Testis (tissue), 3 donors: ENCODE data around the gene EEFSEC. TPM values are rescaled to one million over a fixed set of nuclear protein-coding genes. Genes with fewer than 3 reads are reported as not detected.

ENCODE experiments used
- DNase-seq: peaks from one replicate; pipeline ENCODE4 v3.0.0-alpha.2; 2019
- H3K27ac ChIP-seq, 2 donors: fragments of 200-600 bp; sonication (generic); one replicate each; pipeline ENCODE4 v1.5.1; 2019
- H3K27me3 ChIP-seq: fragments of 200-600 bp; sonication (generic); one replicate; pipeline ENCODE4 v1.5.1; 2019
- H3K36me3 ChIP-seq: fragments of 200-600 bp; sonication (generic); one replicate; pipeline ENCODE4 v1.5.1; 2017; ENCODE audit warnings: low read depth; ENCODE audit errors: missing control alignments
- H3K4me1 ChIP-seq: fragments of 200-600 bp; sonication (generic); one replicate; pipeline ENCODE4 v1.5.1; 2019
- H3K4me3 ChIP-seq, 2 donors: fragments of 200-600 bp; sonication (generic); one replicate each; pipeline ENCODE4 v1.5.1; 2017 to 2019
- H3K9me3 ChIP-seq: fragments of 200-600 bp; sonication (generic); one replicate; pipeline ENCODE4 v1.5.1; 2017
- CTCF ChIP-seq, 3 experiments: fragments of 450-650 bp in 2 of 3; fragments of 200-600 bp in 1 of 3; sonication (generic) in 1 of 3; IDR thresholded peaks; one replicate each; pipeline ENCODE4 v1.5.1; 2016 to 2019; ENCODE audit warnings: antibody characterized with exemption in 3 of 3, mild to moderate bottlenecking in 2 of 3, moderate library complexity in 1 of 3
- POLR2A ChIP-seq: fragments of 450-650 bp; IDR thresholded peaks from one replicate; pipeline ENCODE4 v1.6.1; 2017; ENCODE audit warnings: antibody characterized with exemption, mild to moderate bottlenecking, moderate library complexity
- WGBS, 2 donors: methylation state at CpG; one replicate each; pipeline ENCODE4 v1.1.5; 2018; 5-methylcytosine and 5-hydroxymethylcytosine counted together
- intact Hi-C: fragments of 100-400 bp; cut with DNase I; formaldehyde crosslinking; loops from one replicate; pipeline ENCODE4 v1.15.1; 2023; ENCODE audit warnings: low total_unique reads
- polyA plus RNA-seq: library from polyadenylated mRNA; stranded (reverse); fragments of 350-450 nt; fragmentation: Illumina TruSeq; extraction: RNeasy Lipid Tissue Mini Kit (QIAGEN cat#74804); gene quantifications from one replicate; pipeline ENCODE4 v1.2.3, GENCODE V29; 2014; ENCODE audit warnings: low read depth, low replicate concordance; ENCODE audit not compliant: insufficient read depth
- total RNA-seq, 2 donors: library from RNA; depleted of rRNA; stranded (reverse); fragments of >200 nt; gene quantifications; one replicate each; pipeline ENCODE4 v1.2.3, GENCODE V29; 2016

EEFSEC gene
- total and polyA plus RNA-seq, 3 donors from 2014 or later, result 35.4 to 40.3 (median 35.4) TPM

- 88 to 100% methylated on average over 1 to 2 of the region's 2 CpGs for WGBS, 2 donors
- DNase-seq, result no peak
- Histone ChIP-seq H3K36me3 (no peaks in the 10 kb centered on the region), H3K4me1 (peaks cover 11% of the 10 kb centered on the region), H3K9me3 (no peaks in the 10 kb centered on the region), H3K27ac (no peak overlapping the region), H3K27me3 (no peaks in the 10 kb centered on the region), H3K4me3 (no peak overlapping the region)
- no peak for TF ChIP-seq POLR2A
- no peak for TF ChIP-seq CTCF (IDR thresholded peaks at IDR 0.05)
- intact Hi-C loops, result no loop called here
These were observed 212.9 kb downstream of the EEFSEC start for GRCh38 chr3:128366136-128366535.

- WGBS, 2 donors, result 82 to 89% methylated on average over 5 of the region's 5 CpGs
- H3K4me1 ChIP-seq, result peaks cover 11% of the 10 kb centered on the region
- intact Hi-C loops, result no loop called here
- no peaks in the 10 kb centered on the region for H3K9me3 ChIP-seq
- TF ChIP-seq POLR2A (no peak), CTCF (IDR thresholded peaks at IDR 0.05) (no peak)
- no peak for DNase-seq
- H3K27ac ChIP-seq, result no peak overlapping the region
- no peaks in the 10 kb centered on the region for H3K36me3 ChIP-seq
- no peak overlapping the region for H3K4me3 ChIP-seq
- H3K27me3 ChIP-seq, result no peaks in the 10 kb centered on the region
These were observed 213.4 kb downstream of the EEFSEC start for GRCh38 chr3:128366652-128367051.

- peaks cover 11% of the 10 kb centered on the region for H3K4me1 ChIP-seq
- no peak overlapping the region for H3K4me3 ChIP-seq
- H3K27me3 ChIP-seq, result no peaks in the 10 kb centered on the region
- intact Hi-C loops, result no loop called here
- 85 to 96% methylated on average over 2 to 5 of the region's 5 CpGs for WGBS, 2 donors
- no peaks in the 10 kb centered on the region for H3K9me3 ChIP-seq
- H3K36me3 ChIP-seq, result no peaks in the 10 kb centered on the region
- H3K27ac ChIP-seq, result no peak overlapping the region
- DNase-seq, result no peak
- TF ChIP-seq POLR2A (no peak), CTCF (IDR thresholded peaks at IDR 0.05) (no peak)
These were observed 213.9 kb downstream of the EEFSEC start for GRCh38 chr3:128367221-128367620.

- H3K9me3 ChIP-seq, result no peaks in the 10 kb centered on the region
- H3K27ac ChIP-seq, result no peak overlapping the region
- no peaks in the 10 kb centered on the region for H3K36me3 ChIP-seq
- TF ChIP-seq CTCF (IDR thresholded peaks at IDR 0.05), result no peak
- TF ChIP-seq POLR2A, result no peak
- intact Hi-C loops, result no loop called here
- H3K4me3 ChIP-seq, result no peak overlapping the region
- WGBS, 2 donors, result 84 to 100% methylated on average over 4 of the region's 4 CpGs
- H3K4me1 ChIP-seq, result peaks cover 11% of the 10 kb centered on the region
- no peak for DNase-seq
- no peaks in the 10 kb centered on the region for H3K27me3 ChIP-seq
These were observed 214.5 kb downstream of the EEFSEC start for GRCh38 chr3:128367761-128368160.

- no peaks in the 10 kb centered on the region for H3K9me3 ChIP-seq
- H3K36me3 ChIP-seq, result no peaks in the 10 kb centered on the region
- H3K27me3 ChIP-seq, result no peaks in the 10 kb centered on the region
- TF ChIP-seq POLR2A (no peak), CTCF (IDR thresholded peaks at IDR 0.05) (no peak)
- intact Hi-C loops, result no loop called here
- no peak for DNase-seq
- 79 to 89% methylated on average over 7 of the region's 7 CpGs for WGBS, 2 donors
- H3K4me3 ChIP-seq, result no peak overlapping the region
- peaks cover 11% of the 10 kb centered on the region for H3K4me1 ChIP-seq
- peak overlapping the region in 1 of 2 donors; percentile 12 for H3K27ac ChIP-seq
These were observed 215.3 kb downstream of the EEFSEC start for GRCh38 chr3:128368626-128369025.
